ENCODE results near the gene USP6NL.

GRCh38 chr10:11498399-11498798 is 113.1 kb downstream of the USP6NL start:
- TF ChIP-seq RBM17 (IDR thresholded peaks at IDR 0.05; ENCODE audit: borderline replicate concordance, low read depth, low read length) (no peak), POLR2A (conservative IDR thresholded peaks at IDR 0.05) (no peak), NONO (IDR thresholded peaks at IDR 0.05; ENCODE audit: low read depth in 2 of 2, low read length in 1 of 2) (no peak), RNF219 (CRISPR knock-in tag; IDR thresholded peaks at IDR 0.05) (no peak), ESRRA (IDR thresholded peaks at IDR 0.05; ENCODE audit: borderline replicate concordance, low read depth) (no peak), ZNF143 (CRISPR knock-in tag; IDR thresholded peaks at IDR 0.05) (no peak), FOXK2 (conservative IDR thresholded peaks at IDR 0.05 in 1 of 2, IDR thresholded peaks at IDR 0.05 in 1 of 2; ENCODE audit: low read depth in 2 of 2) (no peak), SETDB1 (IDR thresholded peaks at IDR 0.05; ENCODE audit: low read length) (no peak), GABPA (tag; conservative IDR thresholded peaks at IDR 0.05; ENCODE audit: low read depth) (no peak), E2F6 (IDR thresholded peaks at IDR 0.05; ENCODE audit: borderline replicate concordance in 1 of 2, extremely low read depth in 1 of 2, insufficient read depth in 1 of 2, insufficient read length in 1 of 2, low read depth in 1 of 2, low read length in 1 of 2, poor library complexity in 1 of 2, severe bottlenecking in 1 of 2) (no peak), ZNF133 (CRISPR knock-in tag; IDR thresholded peaks at IDR 0.05) (no peak), ETV6 (IDR thresholded peaks at IDR 0.05; ENCODE audit: borderline replicate concordance in 1 of 2, low read depth in 2 of 2, low read length in 1 of 2) (no peak), ETV6 (CRISPR knock-in tag; IDR thresholded peaks at IDR 0.05; ENCODE audit: borderline replicate concordance) (no peak), SRSF1 (IDR thresholded peaks at IDR 0.05; ENCODE audit: low read depth, low read length) (no peak)
